Tibial artery (tissue), 4 donors: ENCODE results near the gene DRD2.

Experiments
- DNase-seq, 2 donors: peaks; one replicate each; pipeline ENCODE4 v3.0.0-alpha.2; 2019
- H3K27ac ChIP-seq, 2 donors: fragments of 200-600 bp; sonication (generic) in 1 of 2; 1 replicate in 1 of 2; 2 replicates in 1 of 2; pipeline ENCODE4 v1.5.1; 2018 to 2019; ENCODE audit warnings: mild to moderate bottlenecking in 1 of 2
- H3K27me3 ChIP-seq, 2 donors: fragments of 200-600 bp; sonication (generic) in 1 of 2; one replicate each; pipeline versions ENCODE4 v1.5.1 to v1.6.0; 2016 to 2019
- H3K36me3 ChIP-seq, 3 donors: fragments of 200-600 bp; sonication (generic) in 2 of 3; one replicate each; pipeline ENCODE4 v1.5.1; 2016 to 2019; ENCODE audit warnings: mild to moderate bottlenecking in 2 of 3
- H3K4me1 ChIP-seq, 4 donors: fragments of 200-600 bp; sonication (generic) in 2 of 4; 1 replicate in 3 of 4; 2 replicates in 1 of 4; pipeline ENCODE4 v1.5.1; 2016 to 2019
- H3K4me3 ChIP-seq, 2 donors: fragments of 200-600 bp; sonication (generic) in 1 of 2; 1 replicate in 1 of 2; 2 replicates in 1 of 2; pipeline ENCODE4 v1.5.1; 2018 to 2019; ENCODE audit warnings: mild to moderate bottlenecking in 2 of 2
- H3K9me3 ChIP-seq, 3 donors: fragments of 200-600 bp; sonication (generic) in 1 of 3; one replicate each; pipeline ENCODE4 v1.5.1; 2016 to 2019
- CTCF ChIP-seq, 2 experiments: fragments of 200-600 bp in 1 of 2; fragments of 450-650 bp in 1 of 2; IDR thresholded peaks; one replicate each; pipeline ENCODE4 v1.5.1; 2017 to 2019; ENCODE audit warnings: antibody characterized with exemption in 2 of 2, mild to moderate bottlenecking in 1 of 2, moderate library complexity in 1 of 2
- intact Hi-C: fragments of 100-400 bp; cut with DNase I; formaldehyde crosslinking; loops from one replicate; pipeline ENCODE4 v1.15.0; 2023; ENCODE audit warnings: low total_unique reads

DRD2 gene

GRCh38 chr11:113397821-113398220 lies 77.4 kb downstream of the DRD2 start:
- peaks cover 0 to 7% (median 0%) of the 10 kb centered on the region in 4 donors for H3K4me1 ChIP-seq
- H3K27ac ChIP-seq, result no peak overlapping the region
- peak in 1 of 2 donors; percentile 43 for DNase-seq
- no peak for TF ChIP-seq CTCF (IDR thresholded peaks at IDR 0.05)
- no peaks in the 10 kb centered on the region for H3K9me3 ChIP-seq
- H3K4me3 ChIP-seq, result no peak overlapping the region
- H3K27me3 ChIP-seq, result no peaks in the 10 kb centered on the region
- peaks cover 0 to 9% (median 0%) of the 10 kb centered on the region in 3 donors for H3K36me3 ChIP-seq
- intact Hi-C loops, result no loop called here

GRCh38 chr11:113397212-113397611 lies 78.0 kb downstream of the DRD2 start:
- H3K4me1 ChIP-seq, result peaks cover 0 to 7% (median 0%) of the 10 kb centered on the region in 4 donors
- no peak overlapping the region for H3K27ac ChIP-seq
- H3K9me3 ChIP-seq, result no peaks in the 10 kb centered on the region
- TF ChIP-seq CTCF (IDR thresholded peaks at IDR 0.05), result no peak
- H3K27me3 ChIP-seq, result no peaks in the 10 kb centered on the region
- DNase-seq, result peak in 1 of 2 donors; percentile 46
- peaks cover 0 to 9% (median 0%) of the 10 kb centered on the region in 3 donors for H3K36me3 ChIP-seq
- H3K4me3 ChIP-seq, result no peak overlapping the region
- intact Hi-C loops, result no loop called here

- intact Hi-C loops, result no loop called here
- peak in 1 of 2 donors; percentile 15 for DNase-seq
- no peak overlapping the region for H3K27ac ChIP-seq
Measured at GRCh38 chr11:113396690-113397089, 78.5 kb downstream of the DRD2 start.

GRCh38 chr11:113395782-113396336 lies 79.3 kb downstream of the DRD2 start:
- Histone ChIP-seq H3K27ac (no peak overlapping the region), H3K9me3 (no peaks in the 10 kb centered on the region), H3K27me3 (no peaks in the 10 kb centered on the region), H3K4me1 (no peaks in the 10 kb centered on the region), H3K4me3 (no peak overlapping the region), H3K36me3 (peaks cover 0 to 9% (median 0%) of the 10 kb centered on the region in 3 donors)
- no peak for TF ChIP-seq CTCF (IDR thresholded peaks at IDR 0.05)
- intact Hi-C loops, result no loop called here
- peak in 1 of 2 donors; percentile 32 for DNase-seq

More at GRCh38 chr11:113396690-113397089, 78.5 kb downstream of the DRD2 start:
- Histone ChIP-seq H3K9me3 (no peaks in the 10 kb centered on the region), H3K4me1 (peaks cover 0 to 5% (median 0%) of the 10 kb centered on the region in 4 donors), H3K27me3 (no peaks in the 10 kb centered on the region), H3K4me3 (no peak overlapping the region), H3K36me3 (peaks cover 0 to 9% (median 0%) of the 10 kb centered on the region in 3 donors)
- TF ChIP-seq CTCF (IDR thresholded peaks at IDR 0.05), result no peak

- Histone ChIP-seq H3K27me3 (no peaks in the 10 kb centered on the region), H3K27ac (no peak overlapping the region), H3K9me3 (no peaks in the 10 kb centered on the region), H3K4me3 (no peak overlapping the region), H3K4me1 (no peaks in the 10 kb centered on the region), H3K36me3 (peaks cover 0 to 8% (median 0%) of the 10 kb centered on the region in 3 donors)
- intact Hi-C loops, result no loop called here
- TF ChIP-seq CTCF (IDR thresholded peaks at IDR 0.05), result no peak
- DNase-seq, result no peak
Measured at GRCh38 chr11:113394919-113395318, 80.3 kb downstream of the DRD2 start.
